Aorta (tissue), 5 donors: ENCODE data around the gene RBM38. TPM values are rescaled to one million over a fixed set of nuclear protein-coding genes. Genes with fewer than 3 reads are reported as not detected.
A peak's percentile ranks its signal among the peaks of the same experiment; 100 is the strongest.

ENCODE experiments used
- ATAC-seq: fragments of 200-7000 bp; cut with Tn5 transposase; one replicate; pipeline ENCODE4 v1.9.1; 2022; ENCODE audit warnings: moderate library complexity; ENCODE audit not compliant: low FRiP score
- DNase-seq, 2 donors: peaks; one replicate each; pipeline ENCODE4 v3.0.0-alpha.2; 2020
- H3K27ac ChIP-seq, 2 donors: one replicate each; pipeline ENCODE4 v1.5.1; 2013; ENCODE audit warnings: low read length in 2 of 2, mild to moderate bottlenecking in 2 of 2, moderate library complexity in 2 of 2, control low read depth in 1 of 2, inconsistent platforms in 1 of 2, low read depth in 1 of 2
- H3K27me3 ChIP-seq, 2 donors: one replicate each; pipeline ENCODE4 v1.6.1; 2013; ENCODE audit warnings: control low read depth in 1 of 2, low read length in 1 of 2, mild to moderate bottlenecking in 1 of 2, moderate library complexity in 1 of 2; ENCODE audit not compliant: insufficient read depth in 2 of 2, control insufficient read depth in 1 of 2
- H3K36me3 ChIP-seq, 2 donors: one replicate each; pipeline ENCODE4 v1.6.1; 2013; ENCODE audit warnings: control low read depth in 1 of 2, low read length in 1 of 2, mild to moderate bottlenecking in 1 of 2; ENCODE audit not compliant: insufficient read depth in 2 of 2, control insufficient read depth in 1 of 2
- H3K4me1 ChIP-seq, 2 donors: one replicate each; pipeline ENCODE4 v1.6.1; 2013; ENCODE audit warnings: low read length in 2 of 2, control low read depth in 1 of 2, mild to moderate bottlenecking in 1 of 2, moderate library complexity in 1 of 2; ENCODE audit not compliant: insufficient read depth in 2 of 2, control insufficient read depth in 1 of 2
- H3K4me3 ChIP-seq, 2 donors: one replicate each; pipeline ENCODE4 v1.5.1; 2013; ENCODE audit warnings: low read length in 2 of 2, control low read depth in 1 of 2, mild to moderate bottlenecking in 1 of 2
- H3K9me3 ChIP-seq: one replicate; pipeline ENCODE4 v1.6.1; 2013; ENCODE audit warnings: mild to moderate bottlenecking, low read length; ENCODE audit not compliant: control insufficient read depth
- WGBS, 2 donors: extraction: QIAGEN DNeasy Blood & Tissue Kit; methylation state at CpG; one replicate each; pipeline ENCODE4 v1.1.7; 2013; 5-methylcytosine and 5-hydroxymethylcytosine counted together
- intact Hi-C, 2 donors: fragments of 100-400 bp; cut with DNase I; formaldehyde crosslinking; loops; one replicate each; pipeline versions ENCODE4 v1.14.2 to v1.15.0; 2022
- polyA plus RNA-seq, 2 donors: library from polyadenylated mRNA; stranded (reverse); fragments of 200-250 nt; gene quantifications; one replicate each; pipeline ENCODE4 v1.2.3, GENCODE V29; 2013
- total RNA-seq, 2 donors: library from RNA; stranded (reverse); fragmentation: NEBNext Ultra II Directional; extraction: Animal tissue kit (Norgen Biotek cat#: 25700); gene quantifications; one replicate each; pipeline ENCODE4 v1.2.1, GENCODE V29; 2021
- donor health status: healthy with polysubstance abuse.
- donor health status: Bipolar disorder and iron deficiency.
- donor health status: DM: no; HTN: no; CAD: no.
- donor health status: DM: no; HTN: no; CAD: no.
- donor health status: DM: yes; HTN: yes; CAD: no.

RBM38 gene
- total and polyA plus RNA-seq, 4 donors, result 7.3 to 20.7 (median 17.0) TPM

DNA sequence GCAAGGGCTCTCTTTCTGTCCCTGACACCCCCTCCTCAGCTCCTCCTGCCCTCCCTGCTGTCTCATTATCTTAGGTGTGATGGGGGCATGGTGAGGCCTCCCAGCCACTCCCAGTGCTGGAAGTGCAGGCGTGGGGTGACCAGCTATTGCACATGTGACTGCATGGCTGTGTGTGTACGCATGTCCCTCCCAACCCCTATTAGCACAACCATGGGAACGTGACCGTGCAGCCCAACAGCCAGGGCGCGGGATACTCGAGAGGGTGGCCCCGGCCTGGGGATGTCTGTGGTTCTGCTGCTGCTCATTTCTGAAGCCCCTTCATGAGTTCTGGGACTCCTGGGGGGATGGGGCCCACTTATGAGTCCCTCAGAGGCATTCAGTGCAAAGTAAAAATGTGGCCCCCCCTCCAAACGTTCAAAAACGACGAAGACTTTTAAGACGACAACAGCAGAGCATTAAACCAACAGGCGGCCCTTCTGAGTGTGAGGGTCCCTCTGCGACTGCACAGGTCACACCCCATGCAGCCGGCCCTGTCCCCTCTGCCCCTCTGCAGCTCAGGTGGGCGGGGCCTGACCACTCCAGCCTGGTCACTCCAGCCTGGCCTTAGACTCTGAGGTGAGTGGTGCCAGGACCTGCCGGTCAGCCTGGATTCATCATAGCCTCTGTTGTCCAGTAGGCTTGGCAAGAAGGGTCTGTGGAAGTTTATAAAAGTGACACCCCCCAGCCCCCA, 51.1 kb downstream of the RBM38 start:
- Histone ChIP-seq H3K27ac (peak overlapping the region in 1 of 2 donors; percentile 91), H3K27me3 (no peaks in the 10 kb centered on the region), H3K4me1 (peaks cover 0 to 3% of the 10 kb centered on the region in 2 donors), H3K36me3 (no peaks in the 10 kb centered on the region), H3K9me3 (no peaks in the 10 kb centered on the region), H3K4me3 (no peak overlapping the region)
- DNase-seq (no peak), ATAC-seq (no peak)
- WGBS, 2 donors, result 81% methylated on average over 17 of the region's 17 CpGs
- intact Hi-C loops, result no loop called here

DNA sequence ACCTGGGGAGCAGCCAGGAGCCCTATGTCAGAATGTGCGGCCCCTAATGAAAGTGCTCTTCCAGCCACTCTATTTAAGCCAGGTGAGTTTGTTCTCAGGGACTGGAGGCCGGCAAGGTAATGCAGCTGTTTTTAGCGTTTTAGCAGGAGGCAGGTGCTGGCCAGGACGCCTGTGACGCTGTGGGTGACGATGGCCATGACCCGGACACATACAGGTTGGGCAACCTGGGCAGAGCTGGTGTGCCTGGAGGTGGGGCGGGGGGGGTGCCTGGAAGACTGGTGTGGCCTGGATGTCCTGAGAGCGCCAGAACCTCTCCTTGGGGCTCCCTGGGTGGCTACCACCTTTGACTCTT, 51.7 kb downstream of the RBM38 start:
- Histone ChIP-seq H3K4me1 (peaks cover 0 to 3% of the 10 kb centered on the region in 2 donors), H3K27ac (no peak overlapping the region), H3K36me3 (no peaks in the 10 kb centered on the region), H3K9me3 (no peaks in the 10 kb centered on the region), H3K27me3 (no peaks in the 10 kb centered on the region), H3K4me3 (no peak overlapping the region)
- 92 to 93% methylated on average over 9 of the region's 9 CpGs for WGBS, 2 donors
- intact Hi-C loops, result no loop called here
- DNase-seq (no peak), ATAC-seq (no peak)

DNA sequence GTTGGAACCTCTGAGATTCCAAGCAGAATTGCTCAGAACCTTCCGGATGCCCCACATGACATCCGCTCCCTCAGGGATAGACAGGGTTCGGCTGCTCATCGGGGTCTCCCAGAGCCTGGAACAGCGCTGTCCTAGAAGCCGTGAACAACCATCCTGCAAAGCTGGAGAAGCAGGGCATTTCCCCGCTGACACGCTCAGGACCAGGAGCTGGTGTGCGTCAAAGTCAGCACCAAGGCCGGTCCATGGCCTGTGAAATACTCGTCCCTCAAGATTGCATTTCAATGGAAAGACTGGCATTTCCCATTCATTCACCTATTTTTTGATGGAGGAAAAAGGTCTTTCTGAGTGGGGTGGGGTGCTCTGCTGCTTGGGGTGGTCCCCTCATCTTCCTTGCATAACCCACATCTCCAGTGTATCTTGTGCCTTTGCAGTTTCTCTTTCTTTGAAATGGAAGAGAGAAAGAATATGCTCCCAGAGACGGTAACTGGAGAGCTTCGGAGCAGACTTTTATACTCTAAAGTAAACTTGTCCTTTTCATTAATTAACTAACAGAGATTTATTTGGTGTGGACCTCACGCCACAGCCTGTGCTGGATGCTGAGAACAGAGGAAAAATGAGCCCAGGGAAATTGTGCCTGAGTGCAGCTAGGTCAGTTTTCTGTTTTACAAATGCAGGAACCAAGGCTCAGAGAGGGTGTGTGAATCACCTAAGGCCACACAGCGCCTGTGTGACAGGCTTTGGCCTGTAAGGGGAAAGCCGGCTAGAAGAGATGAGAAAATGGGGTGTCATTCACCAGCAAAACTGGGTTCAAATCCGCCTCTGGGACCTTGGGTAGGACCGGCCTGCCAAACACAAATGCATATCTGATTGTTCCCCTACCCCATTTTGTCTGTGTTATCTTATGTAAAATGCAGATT, 52.4 kb downstream of the RBM38 start:
- Histone ChIP-seq H3K4me3 (no peak overlapping the region), H3K27ac (no peak overlapping the region), H3K9me3 (no peaks in the 10 kb centered on the region), H3K36me3 (no peaks in the 10 kb centered on the region), H3K4me1 (peaks cover 0 to 3% of the 10 kb centered on the region in 2 donors), H3K27me3 (no peaks in the 10 kb centered on the region)
- intact Hi-C loops, result no loop called here
- DNase-seq (no peak), ATAC-seq (no peak)
- WGBS, 2 donors, result 87 to 89% methylated on average over 18 of the region's 18 CpGs

DNA sequence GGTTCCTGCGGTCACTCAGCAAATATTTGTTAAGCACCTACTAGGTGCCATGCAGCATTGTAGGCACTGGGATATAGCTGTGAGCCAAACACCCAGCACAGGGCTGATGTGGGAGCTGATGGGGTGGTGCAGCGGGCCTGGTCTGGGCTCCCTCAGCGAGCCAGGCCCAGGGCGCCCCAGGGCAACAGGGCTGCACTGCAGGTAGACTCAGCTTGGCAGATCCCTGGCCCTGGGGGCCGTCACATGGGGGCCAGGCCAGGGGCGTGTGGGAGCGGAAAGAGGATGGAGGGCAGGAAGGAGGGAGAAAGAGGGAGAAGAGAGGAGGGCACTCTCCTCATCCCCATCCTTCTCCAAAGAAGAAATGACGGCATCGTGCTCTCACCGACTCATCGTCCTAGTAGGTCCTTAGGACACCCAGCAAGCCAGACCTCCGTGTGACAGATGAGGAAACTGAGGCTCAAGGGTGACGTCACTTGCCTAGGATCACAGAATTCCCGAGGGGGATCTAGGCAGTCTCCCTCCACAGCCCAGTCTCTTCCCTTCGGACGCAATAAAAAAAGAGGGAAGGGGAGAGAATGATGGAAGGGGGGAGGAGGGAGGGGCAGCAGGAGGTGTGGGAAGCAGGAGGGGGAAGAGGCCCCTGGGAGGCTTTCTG, 53.3 kb downstream of the RBM38 start:
- H3K27ac ChIP-seq, result no peak overlapping the region
- no peaks in the 10 kb centered on the region for H3K27me3 ChIP-seq
- no peaks in the 10 kb centered on the region for H3K36me3 ChIP-seq
- intact Hi-C loops, result no loop called here
- ATAC-seq (no peak), DNase-seq (no peak)
- H3K4me1 ChIP-seq, result peaks cover 0 to 3% of the 10 kb centered on the region in 2 donors
- WGBS, 2 donors, result 84 to 86% methylated on average over 16 of the region's 16 CpGs
- no peak overlapping the region for H3K4me3 ChIP-seq
- no peaks in the 10 kb centered on the region for H3K9me3 ChIP-seq

DNA sequence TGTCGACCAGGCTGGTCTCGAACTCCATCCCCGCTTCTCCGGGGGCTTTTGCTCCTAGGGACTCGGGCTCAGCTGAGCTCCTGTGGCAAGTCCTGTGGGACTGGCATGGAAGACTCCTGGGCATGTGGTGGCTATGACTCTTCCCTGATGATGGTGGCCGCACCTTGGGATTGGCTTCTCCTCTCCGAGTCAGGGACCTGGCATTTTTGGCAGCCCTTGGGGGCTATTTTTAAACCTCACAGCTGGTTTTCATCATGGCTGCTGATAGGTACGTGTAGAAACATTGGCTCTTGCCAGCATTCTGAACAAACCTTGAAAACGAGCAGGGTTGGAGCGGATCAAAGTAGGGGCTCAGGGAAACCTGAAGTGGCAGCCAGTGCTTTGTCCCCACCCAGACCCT, 54.1 kb downstream of the RBM38 start:
- intact Hi-C loops, result no loop called here
- DNase-seq (peak; percentile 84 to 90), ATAC-seq (no peak)
- Histone ChIP-seq H3K9me3 (no peaks in the 10 kb centered on the region), H3K4me3 (no peak overlapping the region), H3K36me3 (no peaks in the 10 kb centered on the region), H3K27me3 (no peaks in the 10 kb centered on the region), H3K4me1 (peaks cover 0 to 3% of the 10 kb centered on the region in 2 donors), H3K27ac (peak overlapping the region in 1 of 2 donors; percentile 66)
- 5 to 11% methylated on average over 10 of the region's 10 CpGs for WGBS, 2 donors

DNA sequence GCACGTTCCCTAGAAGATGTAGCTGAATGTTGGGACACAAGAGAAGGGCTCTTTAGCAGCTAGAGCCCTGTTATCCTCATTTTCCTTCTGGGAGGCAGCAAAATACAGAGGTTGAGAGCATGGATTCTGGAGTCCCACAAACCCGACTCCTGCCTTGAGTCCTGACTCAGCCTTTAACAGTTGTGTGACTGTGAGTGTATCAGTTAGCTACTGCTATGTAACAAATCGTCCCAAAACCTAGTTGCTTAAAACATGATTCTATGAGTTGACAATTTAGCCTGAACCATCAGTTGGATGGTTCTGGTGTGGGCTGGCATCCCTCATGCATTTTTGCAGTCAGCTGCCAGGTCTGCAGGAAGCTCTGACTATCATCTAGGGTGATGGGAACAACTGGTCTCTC, 54.6 kb downstream of the RBM38 start:
- Histone ChIP-seq H3K36me3 (no peaks in the 10 kb centered on the region), H3K27ac (peak overlapping the region in 1 of 2 donors; percentile 66), H3K27me3 (no peaks in the 10 kb centered on the region), H3K4me3 (no peak overlapping the region), H3K4me1 (peaks cover 0 to 3% of the 10 kb centered on the region in 2 donors), H3K9me3 (no peaks in the 10 kb centered on the region)
- intact Hi-C loops, result no loop called here
- ATAC-seq (no peak), DNase-seq (no peak)
- 43 to 50% methylated on average over 3 of the region's 3 CpGs for WGBS, 2 donors

DNA sequence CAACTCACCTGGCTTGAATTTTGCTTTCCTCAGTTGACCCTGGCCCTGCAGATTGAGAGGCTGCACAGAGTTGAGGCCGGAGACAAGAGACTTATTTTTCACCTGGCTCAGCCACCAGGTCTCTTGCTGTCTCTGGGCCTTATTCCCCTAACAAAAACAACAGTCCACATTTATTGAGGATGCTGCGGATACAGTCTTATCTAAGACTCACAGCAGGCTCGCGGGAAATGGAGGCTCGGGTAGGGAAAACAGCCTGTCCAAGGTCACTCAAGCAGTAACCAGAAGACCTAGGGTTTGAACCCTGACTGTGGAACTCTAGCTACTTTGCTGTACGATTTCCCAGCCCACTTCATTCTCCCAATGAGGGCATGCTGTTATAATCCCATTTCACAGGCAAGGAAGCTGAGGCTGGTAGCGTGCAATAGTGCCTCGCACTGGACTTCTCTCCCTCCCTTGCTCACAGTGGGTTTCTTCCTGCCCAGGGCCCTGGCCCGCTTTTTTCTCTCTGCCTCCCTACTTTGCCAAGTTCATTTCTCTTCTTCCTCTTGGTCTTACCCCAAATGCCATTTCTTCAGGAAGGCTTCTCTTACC, 57.7 kb downstream of the RBM38 start:
- intact Hi-C loops, result no loop called here

More for the DNA sequence above, 57.7 kb downstream of the RBM38 start:
- Histone ChIP-seq H3K27ac (no peak overlapping the region), H3K4me3 (no peak overlapping the region), H3K4me1 (peaks cover 0 to 3% of the 10 kb centered on the region in 2 donors), H3K36me3 (no peaks in the 10 kb centered on the region), H3K9me3 (no peaks in the 10 kb centered on the region), H3K27me3 (no peaks in the 10 kb centered on the region)
- ATAC-seq, result no peak
- DNase-seq, result no peak
- WGBS, 2 donors, result 95 to 98% methylated on average over 9 of the region's 9 CpGs
